ENCODE measurements around the gene TBCK.

TBCK gene

GRCh38 chr4:106320235-106320634 is 4.2 kb upstream of the TBCK start:
- DNase-seq: no peak

- no peak for DNase-seq
Observed at GRCh38 chr4:106318511-106318910, 2.5 kb upstream of the TBCK start.

- DNase-seq: no peak
Observed at GRCh38 chr4:106317815-106318214, 1.8 kb upstream of the TBCK start.

GRCh38 chr4:106316773-106317409 is 882 bp upstream of the TBCK start:
- no peak for DNase-seq

GRCh38 chr4:106315476-106315967 is 487 bp downstream of the TBCK start:
- no peak for DNase-seq

GRCh38 chr4:106314960-106315359 is 1.0 kb downstream of the TBCK start:
- DNase-seq: no peak

- no peak for DNase-seq
Observed at GRCh38 chr4:106312997-106313522, 2.9 kb downstream of the TBCK start.

GRCh38 chr4:106312377-106312776 is 3.6 kb downstream of the TBCK start:
- DNase-seq: no peak

GRCh38 chr4:106306561-106306960 is 9.4 kb downstream of the TBCK start:
- DNase-seq: no peak

- no peak for DNase-seq
Observed at GRCh38 chr4:106305435-106306055, 10.5 kb downstream of the TBCK start.

- DNase-seq: no peak
Observed at GRCh38 chr4:106304632-106305031, 11.4 kb downstream of the TBCK start.

GRCh38 chr4:106303548-106304281 is 12.3 kb downstream of the TBCK start:
- no peak for DNase-seq

GRCh38 chr4:106302062-106302438 is 14.0 kb downstream of the TBCK start:
- no peak for DNase-seq

- no peak for DNase-seq
Observed at GRCh38 chr4:106301393-106302061, 14.5 kb downstream of the TBCK start.

GRCh38 chr4:106299977-106300376 is 16.0 kb downstream of the TBCK start:
- no peak for DNase-seq

GRCh38 chr4:106297245-106298035 is 18.6 kb downstream of the TBCK start:
- no peak for DNase-seq

- no peak for DNase-seq
Observed at GRCh38 chr4:106294062-106294461, 21.9 kb downstream of the TBCK start.

- no peak for DNase-seq
Observed at GRCh38 chr4:106291678-106292077, 24.3 kb downstream of the TBCK start.

GRCh38 chr4:106289737-106290136 is 26.3 kb downstream of the TBCK start:
- no peak for DNase-seq

GRCh38 chr4:106287353-106287969 is 28.5 kb downstream of the TBCK start:
- DNase-seq: no peak

GRCh38 chr4:106286611-106287010 is 29.4 kb downstream of the TBCK start:
- DNase-seq: no peak

- no peak for DNase-seq
Observed at GRCh38 chr4:106284227-106284626, 31.8 kb downstream of the TBCK start.

Data from NCI-H2227 treated with DMSO at 0.1 percent for 48 hours (cell line).